Fibroblast of mammary gland (primary cell): ENCODE measurements around the gene WDR83.

Source experiments
- DNase-seq: peaks from one replicate; pipeline ENCODE4 v3.0.0-alpha.2; 2010; ENCODE audit warnings: low read depth
- H3K4me3 ChIP-seq: 2 replicates; pipeline ENCODE4 v1.5.1; 2011; ENCODE audit warnings: low read depth, mild to moderate bottlenecking, low read length, moderate library complexity; ENCODE audit not compliant: control insufficient read depth
- TF ChIP-seq, protein P1 (sequence below): conservative IDR thresholded peaks from 2 replicates; pipeline ENCODE4 v1.5.1; 2011; ENCODE audit warnings: low read depth, low read length, inconsistent platforms; ENCODE audit not compliant: control insufficient read depth, insufficient read depth

The WDR83 gene

DNA sequence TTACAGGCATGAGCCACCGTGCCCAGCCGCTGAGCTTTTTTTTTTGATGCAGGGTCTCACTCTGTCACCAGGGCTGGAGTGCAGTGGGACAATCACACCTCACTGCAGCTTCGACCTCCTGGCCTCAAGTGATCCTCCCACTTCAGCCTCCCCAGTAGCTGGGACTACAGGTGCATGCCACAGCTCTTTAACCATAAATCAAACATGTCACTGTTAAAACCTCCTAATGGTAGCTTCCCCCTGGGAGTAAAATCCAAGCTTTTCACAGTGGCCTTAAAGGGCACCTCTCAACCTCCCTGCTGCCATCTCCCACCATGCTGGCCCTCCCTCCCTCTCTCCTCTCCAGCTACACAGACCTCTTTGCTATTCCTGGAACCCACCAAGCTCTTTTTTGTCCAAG is 19.2 kb downstream of the WDR83 start:
- no peak overlapping the region for H3K4me3 ChIP-seq
- TF ChIP-seq, protein P1, sequence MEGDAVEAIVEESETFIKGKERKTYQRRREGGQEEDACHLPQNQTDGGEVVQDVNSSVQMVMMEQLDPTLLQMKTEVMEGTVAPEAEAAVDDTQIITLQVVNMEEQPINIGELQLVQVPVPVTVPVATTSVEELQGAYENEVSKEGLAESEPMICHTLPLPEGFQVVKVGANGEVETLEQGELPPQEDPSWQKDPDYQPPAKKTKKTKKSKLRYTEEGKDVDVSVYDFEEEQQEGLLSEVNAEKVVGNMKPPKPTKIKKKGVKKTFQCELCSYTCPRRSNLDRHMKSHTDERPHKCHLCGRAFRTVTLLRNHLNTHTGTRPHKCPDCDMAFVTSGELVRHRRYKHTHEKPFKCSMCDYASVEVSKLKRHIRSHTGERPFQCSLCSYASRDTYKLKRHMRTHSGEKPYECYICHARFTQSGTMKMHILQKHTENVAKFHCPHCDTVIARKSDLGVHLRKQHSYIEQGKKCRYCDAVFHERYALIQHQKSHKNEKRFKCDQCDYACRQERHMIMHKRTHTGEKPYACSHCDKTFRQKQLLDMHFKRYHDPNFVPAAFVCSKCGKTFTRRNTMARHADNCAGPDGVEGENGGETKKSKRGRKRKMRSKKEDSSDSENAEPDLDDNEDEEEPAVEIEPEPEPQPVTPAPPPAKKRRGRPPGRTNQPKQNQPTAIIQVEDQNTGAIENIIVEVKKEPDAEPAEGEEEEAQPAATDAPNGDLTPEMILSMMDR: no peak
- no peak for DNase-seq

DNA sequence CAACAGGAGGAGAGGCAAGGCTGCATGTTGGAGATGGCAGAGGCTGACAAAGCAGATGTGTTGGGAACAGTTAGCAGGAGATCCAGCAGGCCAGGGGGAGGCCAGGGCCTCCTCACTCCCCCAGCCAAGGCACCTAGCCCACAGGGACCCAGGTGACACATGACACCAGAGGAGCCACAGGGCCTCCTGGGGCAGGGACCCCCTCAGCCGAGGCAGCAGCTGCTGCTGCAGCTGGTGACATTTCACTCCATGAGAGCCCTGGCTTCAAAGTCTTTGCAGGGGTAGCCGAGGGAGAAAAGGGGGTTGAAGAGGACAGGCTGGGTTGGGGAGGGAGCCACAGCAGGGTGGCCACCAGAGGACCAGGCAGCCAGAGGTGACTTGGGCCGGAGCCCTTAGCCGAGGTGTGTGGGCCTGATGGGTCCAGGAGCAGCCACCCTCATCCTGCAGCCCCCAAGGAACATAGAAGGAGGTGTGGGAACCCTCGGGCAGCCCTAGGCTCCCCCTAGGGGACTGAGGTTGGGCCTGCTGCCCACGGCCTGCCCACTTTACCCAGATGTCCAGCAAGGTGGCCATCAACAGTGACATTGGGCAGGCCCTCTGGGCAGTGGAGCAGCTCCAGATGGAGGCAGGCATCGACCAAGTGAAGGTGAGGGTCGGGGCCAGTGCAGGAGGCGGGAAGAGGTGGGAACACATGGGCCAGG is 21.0 kb downstream of the WDR83 start, which contains the start of gene GNG14:
GNG14 (plus strand) TSS at position 503 of the 701 bp plus-strand sequence; CDS start at position 554, 51 bp downstream.
- no peak within 1 kb of the TSS for H3K4me3 ChIP-seq
- TF ChIP-seq, protein P1: no peak
- no peak for DNase-seq

DNA sequence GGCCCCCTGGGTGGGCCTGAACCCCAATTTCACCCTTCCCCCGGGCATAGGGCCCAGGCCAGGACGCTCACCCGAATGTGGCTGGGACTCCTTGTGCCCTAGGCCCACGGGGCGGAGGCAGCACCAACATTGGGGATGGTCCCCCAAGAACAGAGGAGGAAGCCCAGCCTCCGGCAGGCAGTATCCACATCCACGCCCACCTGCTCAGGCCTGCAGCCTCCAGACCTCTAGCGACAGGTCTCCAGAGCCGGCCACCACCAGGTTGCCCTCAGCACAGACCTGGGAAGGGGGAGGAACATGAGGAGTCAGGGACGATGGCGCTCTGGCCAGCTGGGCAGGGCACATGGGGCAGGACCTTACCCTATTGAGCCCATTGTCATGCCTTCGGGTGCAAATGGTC is 22.4 kb downstream of the WDR83 start:
- no peak for DNase-seq
- TF ChIP-seq, protein P1: no peak
- no peak overlapping the region for H3K4me3 ChIP-seq

DNA sequence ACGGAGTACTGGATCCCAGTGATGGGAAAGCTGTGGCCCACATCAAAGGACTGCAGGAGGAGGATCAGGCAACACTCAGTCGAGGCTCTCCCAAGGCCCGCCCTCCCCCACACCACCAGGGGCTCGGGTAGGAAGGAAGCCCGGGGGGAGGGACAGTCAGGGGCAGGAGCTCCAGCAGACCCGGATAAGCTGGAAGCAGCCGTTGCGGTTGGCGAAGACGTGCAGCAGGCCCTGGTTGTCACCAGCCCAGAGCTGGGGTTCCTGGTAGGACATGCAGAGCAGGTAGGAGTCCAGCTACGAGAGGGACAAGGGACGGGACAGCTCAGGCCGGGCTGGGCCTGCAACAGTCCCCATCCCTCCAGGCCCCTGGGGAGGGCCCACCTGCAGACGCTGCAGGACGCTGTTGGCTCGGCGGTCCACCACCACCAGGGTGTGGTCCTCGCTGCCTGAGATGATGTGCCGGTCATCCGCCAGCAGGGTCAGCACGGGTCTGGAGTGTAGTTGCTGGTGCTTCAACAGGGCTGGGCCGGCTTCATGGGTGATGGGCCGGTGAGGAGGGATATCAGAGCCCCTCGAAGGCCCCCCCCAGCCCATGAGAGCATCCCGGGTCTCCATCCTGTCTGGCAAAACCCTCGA is 23.1 kb downstream of the WDR83 start:
- TF ChIP-seq, protein P1: no peak
- DNase-seq: no peak
- no peak overlapping the region for H3K4me3 ChIP-seq

DNA sequence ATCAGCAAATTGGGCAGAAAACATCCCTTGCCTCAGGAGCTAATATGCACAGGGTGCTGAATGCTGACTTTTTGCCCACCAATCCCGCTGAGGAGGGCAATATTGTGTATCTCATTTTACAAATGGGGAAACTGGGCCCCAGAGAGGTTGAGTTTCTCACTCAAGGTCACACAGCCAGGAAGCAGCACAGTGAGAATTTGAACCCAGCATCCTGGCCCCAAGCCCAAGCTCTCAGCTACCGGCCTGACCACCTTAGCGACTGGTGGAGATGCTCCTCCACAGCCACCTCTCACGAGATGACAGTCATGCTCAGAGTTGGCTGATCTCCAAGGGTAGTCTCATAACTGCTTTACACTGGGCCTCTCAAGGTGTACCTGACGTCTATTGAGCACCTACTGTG is 26.4 kb downstream of the WDR83 start:
- TF ChIP-seq, protein P1: no peak

DNA sequence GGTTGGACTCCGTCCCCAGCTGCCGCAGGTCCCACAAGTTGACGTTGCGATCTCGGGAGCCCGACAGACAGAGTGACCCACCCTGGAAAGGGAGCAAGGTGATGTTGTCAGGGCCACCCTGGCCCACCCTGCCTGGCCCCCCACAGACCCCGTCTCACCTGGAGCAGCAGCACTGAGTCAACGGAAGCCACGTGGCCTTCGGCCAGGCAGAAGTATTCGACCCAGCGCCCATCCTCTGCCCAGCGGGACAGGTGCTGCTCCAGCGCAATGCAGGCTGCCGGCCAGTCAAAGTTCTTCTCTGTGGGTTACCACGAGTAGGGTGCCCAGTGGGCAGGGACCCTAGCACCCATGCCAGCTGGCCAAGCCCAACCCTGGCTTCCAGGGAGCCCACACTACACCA is 28.0 kb downstream of the WDR83 start:
- TF ChIP-seq, protein P1: no peak
- DNase-seq: no peak
- H3K4me3 ChIP-seq: no peak overlapping the region

More for the DNA sequence above, 26.4 kb downstream of the WDR83 start:
- DNase-seq: no peak
- H3K4me3 ChIP-seq: no peak overlapping the region

DNA sequence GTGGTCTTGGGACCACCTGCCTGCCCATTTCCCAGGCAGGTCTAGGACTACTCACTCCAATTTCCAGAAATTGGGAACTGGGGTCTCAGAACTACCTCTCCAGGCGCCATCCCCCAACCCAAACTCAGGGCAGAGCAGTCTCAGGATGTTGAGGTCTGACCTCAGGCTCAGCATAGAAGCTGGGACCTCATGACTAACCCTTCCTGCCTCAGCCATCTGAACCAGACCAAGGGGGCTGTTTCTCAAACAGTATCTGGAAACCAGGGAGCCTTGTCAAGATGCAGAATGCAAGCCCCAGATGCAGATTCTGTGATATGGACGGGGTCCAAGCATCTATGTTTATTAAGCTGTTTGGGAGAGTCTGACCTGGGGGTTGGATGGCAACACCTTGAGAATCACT is 28.5 kb downstream of the WDR83 start:
- no peak overlapping the region for H3K4me3 ChIP-seq
- DNase-seq: no peak
- TF ChIP-seq, protein P1: no peak
